CD14-positive monocyte (primary cell): ENCODE measurements around the gene ADAMTSL2. TPM values are rescaled to one million over a fixed set of nuclear protein-coding genes. Genes with fewer than 3 reads are reported as not detected.

Experiments used
- DNase-seq, 3 donors: peaks; one replicate each; pipeline ENCODE4 v3.0.0-alpha.2; 2011 to 2022
- H2AFZ ChIP-seq: 2 replicates; pipeline ENCODE4 v1.6.0; 2012; ENCODE audit warnings: mild to moderate bottlenecking, low read depth, low read length, inconsistent platforms; ENCODE audit not compliant: insufficient read depth, poor library complexity, severe bottlenecking
- H3K27ac ChIP-seq, 2 donors: 1 replicate in 1 of 2; 2 replicates in 1 of 2; pipeline ENCODE4 v1.5.1; 2012 to 2013; ENCODE audit warnings: low read length in 2 of 2, control low read depth in 1 of 2, inconsistent platforms in 1 of 2, low read depth in 1 of 2, mild to moderate bottlenecking in 1 of 2
- H3K27me3 ChIP-seq, 2 donors: one replicate each; pipeline versions ENCODE4 v1.6.0 to v1.6.1; 2011 to 2013; ENCODE audit warnings: low read length in 2 of 2; ENCODE audit not compliant: control insufficient read depth in 2 of 2, insufficient read depth in 2 of 2
- H3K36me3 ChIP-seq, 2 donors: replicated peaks in 1 of 2; 1 replicate in 1 of 2; 2 replicates in 1 of 2; pipeline versions ENCODE4 v1.5.1 to v1.6.1; 2012 to 2013; ENCODE audit warnings: low read length in 2 of 2, control low read depth in 1 of 2, inconsistent platforms in 1 of 2, mild to moderate bottlenecking in 1 of 2; ENCODE audit not compliant: insufficient read depth in 2 of 2, control insufficient read depth in 1 of 2
- H3K4me1 ChIP-seq, 2 donors: 1 replicate in 1 of 2; 2 replicates in 1 of 2; pipeline versions ENCODE4 v1.5.1 to v1.6.1; 2012 to 2013; ENCODE audit warnings: low read length in 2 of 2, control low read depth in 1 of 2, inconsistent platforms in 1 of 2, mild to moderate bottlenecking in 1 of 2, moderate library complexity in 1 of 2; ENCODE audit not compliant: insufficient read depth in 2 of 2, control insufficient read depth in 1 of 2
- H3K4me2 ChIP-seq: replicated peaks from 2 replicates; pipeline ENCODE3; 2012; ENCODE audit warnings: low read length, moderate library complexity, mild to moderate bottlenecking; ENCODE audit not compliant: poor library complexity, severe bottlenecking; ENCODE audit errors: extremely low read depth
- H3K4me3 ChIP-seq, 3 experiments: fragments of 200-600 bp in 1 of 3; sonication (generic) in 1 of 3; replicated peaks in 1 of 3; 1 replicate in 2 of 3; 2 replicates in 1 of 3; pipeline ENCODE4 v1.5.1; 2011 to 2013; ENCODE audit warnings: low read length in 3 of 3, mild to moderate bottlenecking in 3 of 3, control low read depth in 2 of 3, low read depth in 2 of 3, inconsistent platforms in 1 of 3, moderate library complexity in 1 of 3
- H3K79me2 ChIP-seq: 2 replicates; pipeline ENCODE4 v1.6.0; 2012; ENCODE audit warnings: mild to moderate bottlenecking, control low read depth, inconsistent platforms, low read length, moderate library complexity; ENCODE audit not compliant: insufficient read depth
- H3K9ac ChIP-seq: 2 replicates; pipeline ENCODE4 v1.6.0; 2017; ENCODE audit warnings: low read length, mild to moderate bottlenecking; ENCODE audit not compliant: insufficient read depth, poor library complexity, severe bottlenecking
- H3K9me3 ChIP-seq, 2 donors: replicated peaks in 1 of 2; 1 replicate in 1 of 2; 2 replicates in 1 of 2; pipeline versions ENCODE4 v1.5.1 to v1.6.1; 2012 to 2013; ENCODE audit warnings: low read length in 2 of 2, control low read depth in 1 of 2; ENCODE audit not compliant: control insufficient read depth in 1 of 2, insufficient read depth in 1 of 2
- H4K20me1 ChIP-seq: 2 replicates; pipeline ENCODE4 v1.6.0; 2012; ENCODE audit warnings: mild to moderate bottlenecking, low read length, control low read depth, moderate library complexity; ENCODE audit not compliant: insufficient read depth
- H3K27ac Mint-ChIP-seq, 7 donors: one replicate each; pipeline ENCODE4 v1.8.0; 2020; ENCODE audit warnings: mild to moderate bottlenecking in 7 of 7, mixed read lengths in 7 of 7, moderate library complexity in 6 of 7, inconsistent platforms in 2 of 7
- H3K27me3 Mint-ChIP-seq, 3 donors: one replicate each; pipeline ENCODE4 v1.8.0; 2021 to 2022; ENCODE audit warnings: low read depth in 3 of 3, mild to moderate bottlenecking in 3 of 3, mixed read lengths in 3 of 3, moderate library complexity in 3 of 3, inconsistent platforms in 1 of 3
- H3K36me3 Mint-ChIP-seq, 2 donors: one replicate each; pipeline ENCODE4 v1.8.0; 2020; ENCODE audit warnings: mixed read lengths in 2 of 2, inconsistent platforms in 1 of 2, mild to moderate bottlenecking in 1 of 2
- H3K4me1 Mint-ChIP-seq: one replicate; pipeline ENCODE4 v1.8.0; 2020; ENCODE audit warnings: mild to moderate bottlenecking, mixed read lengths
- H3K4me3 Mint-ChIP-seq, 2 donors: one replicate each; pipeline ENCODE4 v1.8.0; 2020; ENCODE audit warnings: mild to moderate bottlenecking in 2 of 2, mixed read lengths in 2 of 2, moderate library complexity in 1 of 2
- H3K9me3 Mint-ChIP-seq, 7 donors: one replicate each; pipeline ENCODE4 v1.8.0; 2020 to 2022; ENCODE audit warnings: mixed read lengths in 7 of 7, mild to moderate bottlenecking in 6 of 7, moderate library complexity in 6 of 7, inconsistent platforms in 2 of 7
- CTCF ChIP-seq: fragments of 200-600 bp; IDR thresholded peaks from one replicate; pipeline ENCODE4 v1.8.0; 2022; ENCODE audit warnings: antibody characterized with exemption, mild to moderate bottlenecking
- WGBS: methylation state at CpG from one replicate; pipeline ENCODE4 v1.1.5; 2013; ENCODE audit warnings: missing lambda C conversion rate; ENCODE audit not compliant: insufficient coverage; 5-methylcytosine and 5-hydroxymethylcytosine counted together
- intact Hi-C, 2 donors: fragments of 100-400 bp; cut with micrococcal nuclease; formaldehyde crosslinking; loops; one replicate each; pipeline versions ENCODE4 v1.15.0 to v1.15.1; 2023
- polyA plus RNA-seq, 3 donors: library from polyadenylated mRNA; depleted of rRNA in 1 of 3; unstranded in 2 of 3; stranded (reverse) in 1 of 3; fragments of 300-500 nt in 2 of 3; fragments of >200 nt in 1 of 3; fragmentation: Illumina TruSeq in 2 of 3; gene quantifications; 1 replicate in 2 of 3; 2 replicates in 1 of 3; pipeline ENCODE4 v1.2.3, GENCODE V29; 2012 to 2021

Gene ADAMTSL2
- polyA plus RNA-seq, 3 donors: 0.08 TPM; not detected in 2

GRCh38 chr9:133602277-133602676, 67.8 kb downstream of the ADAMTSL2 start:
- Histone ChIP-seq H3K9me3 (peaks cover 18 to 20% of the 10 kb centered on the region in 2 donors), H4K20me1 (no peaks in the 10 kb centered on the region), H3K27me3 (no peaks in the 10 kb centered on the region), H2AFZ (no peak overlapping the region), H3K79me2 (no peaks in the 10 kb centered on the region), H3K27ac (no peak overlapping the region), H3K36me3 (no peaks in the 10 kb centered on the region), H3K9ac (no peak overlapping the region), H3K4me1 (no peaks in the 10 kb centered on the region), H3K4me3 (no peak overlapping the region), H3K4me2 (no peak overlapping the region)
- Mint-ChIP-seq H3K27me3 (peaks cover 6 to 13% (median 7%) of the 10 kb centered on the region in 3 donors), H3K4me3 (peak overlapping the region in 1 of 2 donors; percentile 36), H3K27ac (no peak overlapping the region), H3K4me1 (no peaks in the 10 kb centered on the region), H3K36me3 (no peaks in the 10 kb centered on the region), H3K9me3 (peaks cover 8 to 14% (median 12%) of the 10 kb centered on the region in 7 donors)
- intact Hi-C loops: no loop called here
- 73% methylated on average over 3 of the region's 10 CpGs for WGBS
- no peak for DNase-seq
- TF ChIP-seq CTCF: no peak

GRCh38 chr9:133603135-133603927, 68.8 kb downstream of the ADAMTSL2 start:
- no peaks in the 10 kb centered on the region for H3K4me1 ChIP-seq
- intact Hi-C loops: no loop called here
- 47% methylated on average over 8 of the region's 14 CpGs for WGBS
- no peaks in the 10 kb centered on the region for H4K20me1 ChIP-seq
- H3K9me3 Mint-ChIP-seq: peaks cover 0 to 3% (median 1%) of the 10 kb centered on the region in 7 donors
- H3K36me3 Mint-ChIP-seq: no peaks in the 10 kb centered on the region
- H3K27ac Mint-ChIP-seq: no peak overlapping the region
- no peak overlapping the region for H3K27ac ChIP-seq
- H3K4me3 Mint-ChIP-seq: peak overlapping the region in 1 of 2 donors; percentile 24
- no peak overlapping the region for H3K4me2 ChIP-seq
- no peak for TF ChIP-seq CTCF
- H3K9me3 ChIP-seq: peaks cover 10% of the 10 kb centered on the region in 2 donors
- H3K36me3 ChIP-seq: no peaks in the 10 kb centered on the region
- no peak overlapping the region for H3K4me3 ChIP-seq
- H3K27me3 Mint-ChIP-seq: peaks cover 5 to 20% (median 14%) of the 10 kb centered on the region in 3 donors
- H3K9ac ChIP-seq: no peak overlapping the region
- H3K27me3 ChIP-seq: peaks cover 0 to 3% of the 10 kb centered on the region in 2 donors
- no peaks in the 10 kb centered on the region for H3K79me2 ChIP-seq
- no peak for DNase-seq
- no peaks in the 10 kb centered on the region for H3K4me1 Mint-ChIP-seq
- H2AFZ ChIP-seq: no peak overlapping the region
